Psoas muscle (tissue), 8 donors: ENCODE results near the gene KLRC3. TPM values are rescaled to one million over a fixed set of nuclear protein-coding genes. Genes with fewer than 3 reads are reported as not detected.
"Not testable (repeated sequence)": the region's sequence is repeated elsewhere in the genome, so short reads cannot be mapped to it uniquely, and the experiment has no call there.

ENCODE experiments used
- ATAC-seq, 4 donors: fragments of 200-7000 bp; cut with Tn5 transposase; one replicate each; pipeline ENCODE4 v1.9.1; 2020; ENCODE audit warnings: moderate library complexity in 3 of 4, mild to moderate bottlenecking in 2 of 4
- DNase-seq, 2 donors: peaks; one replicate each; pipeline ENCODE4 v3.0.0-alpha.2; 2020
- H3K27ac ChIP-seq: fragments of 200-600 bp; one replicate; pipeline ENCODE4 v1.8.0; 2022
- H3K27me3 ChIP-seq, 3 donors: fragments of 200-600 bp in 1 of 3; one replicate each; pipeline versions ENCODE4 v1.6.1 to v1.8.0; 2013 to 2022; ENCODE audit warnings: low read length in 2 of 3, mild to moderate bottlenecking in 2 of 3, moderate library complexity in 1 of 3; ENCODE audit not compliant: insufficient read depth in 3 of 3
- H3K36me3 ChIP-seq, 2 donors: fragments of 200-600 bp in 1 of 2; one replicate each; pipeline versions ENCODE4 v1.6.1 to v1.8.0; 2013 to 2022; ENCODE audit warnings: low read depth in 1 of 2, mild to moderate bottlenecking in 1 of 2, moderate library complexity in 1 of 2; ENCODE audit not compliant: insufficient read depth in 1 of 2
- H3K4me1 ChIP-seq: fragments of 200-600 bp; one replicate; pipeline ENCODE4 v1.8.0; 2022
- H3K4me3 ChIP-seq: fragments of 200-600 bp; one replicate; pipeline ENCODE4 v1.8.0; 2022; ENCODE audit warnings: mild to moderate bottlenecking
- H3K9me3 ChIP-seq: fragments of 200-600 bp; one replicate; pipeline ENCODE4 v1.8.0; 2022
- CTCF ChIP-seq: fragments of 200-600 bp; IDR thresholded peaks from one replicate; pipeline ENCODE4 v1.8.0; 2022; ENCODE audit warnings: antibody characterized with exemption
- WGBS, 3 donors: extraction: QIAGEN DNeasy Blood & Tissue Kit; methylation state at CpG; one replicate each; pipeline versions ENCODE4 v1.1.6 to v1.1.7; 2013; 5-methylcytosine and 5-hydroxymethylcytosine counted together
- intact Hi-C, 2 donors: fragments of 100-400 bp; cut with DNase I; formaldehyde crosslinking; loops; one replicate each; pipeline versions ENCODE4 v1.11.0 to v1.14.2; 2022
- polyA plus RNA-seq, 3 donors: library from polyadenylated mRNA; stranded (reverse); fragments of 200-250 nt; gene quantifications; one replicate each; pipeline ENCODE4 v1.2.3, GENCODE V29; 2013
- total RNA-seq, 4 donors: library from RNA; stranded (reverse); fragmentation: NEBNext Ultra II Directional in 2 of 4; extraction: Animal tissue kit (Norgen Biotek cat#: 25700) in 2 of 4; gene quantifications; one replicate each; pipeline versions ENCODE4 v1.2.1 to v1.2.4, GENCODE V29; 2021 to 2023
- donor health status: healthy with polysubstance abuse.
- donor health status: DM: no; HTN: no; CAD: no; lungs with moderate emphysema.
- donor health status: Bipolar disorder and iron deficiency.
- donor health status: healthy.
- donor health status: DM: yes; HTN: yes; CAD: no.
- donor health status: DM: no; HTN: no; CAD: no.
- donor health status: DM: no; HTN: no; CAD: no.
- donor health status: DM: yes; HTN: yes; CAD: no.

The KLRC3 gene
- total and polyA plus RNA-seq, 7 donors, result not detected

GRCh38 chr12:10397296-10397695 is 23.1 kb downstream of the KLRC3 start:
- intact Hi-C loops, result no loop called here
- Histone ChIP-seq H3K36me3 (no peaks in the 10 kb centered on the region), H3K4me3 (no peak overlapping the region), H3K4me1 (no peaks in the 10 kb centered on the region), H3K27me3 (no peaks in the 10 kb centered on the region), H3K27ac (no peak overlapping the region), H3K9me3 (no peaks in the 10 kb centered on the region)
- WGBS, 3 donors, result 38 to 72% (median 55%) methylated on average over 2 of the region's 2 CpGs
- TF ChIP-seq CTCF, result no peak
- ATAC-seq (no peak), DNase-seq (no peak)

GRCh38 chr12:10396176-10396575 is 24.2 kb downstream of the KLRC3 start:
- intact Hi-C loops, H3K36me3 ChIP-seq, H3K9me3 ChIP-seq, H3K4me1 ChIP-seq, DNase-seq, H3K27me3 ChIP-seq: not testable (repeated sequence)
- peak in 1 of 4 donors; percentile 21 for ATAC-seq
- peak overlapping the region; percentile 12 for H3K4me3 ChIP-seq
- WGBS, 3 donors, result 67 to 85% (median 77%) methylated on average over 15 of the region's 15 CpGs
- peak overlapping the region; percentile 34 for H3K27ac ChIP-seq

- Histone ChIP-seq H3K4me1 (no peaks in the 10 kb centered on the region), H3K36me3 (no peaks in the 10 kb centered on the region), H3K4me3 (peak overlapping the region; percentile 12), H3K27ac (peak overlapping the region; percentile 34), H3K9me3 (no peaks in the 10 kb centered on the region), H3K27me3 (no peaks in the 10 kb centered on the region)
- no peak for TF ChIP-seq CTCF
- 18 to 23% (median 21%) methylated on average over 6 of the region's 6 CpGs for WGBS, 3 donors
- DNase-seq, result peak in 1 of 2 donors; percentile 21
- intact Hi-C loops, result no loop called here
- ATAC-seq, result peak; percentile 61 to 73 (median 68)
Observed at GRCh38 chr12:10395390-10395998, 24.9 kb downstream of the KLRC3 start.

- WGBS, 3 donors, result 85 to 88% (median 87%) methylated on average over 11 of the region's 11 CpGs
- peak overlapping the region; percentile 34 for H3K27ac ChIP-seq
- H3K27me3 ChIP-seq, H3K4me3 ChIP-seq, H3K9me3 ChIP-seq, H3K4me1 ChIP-seq, intact Hi-C loops, DNase-seq, ATAC-seq, H3K36me3 ChIP-seq: not testable (repeated sequence)
Observed at GRCh38 chr12:10394531-10395152, 25.8 kb downstream of the KLRC3 start.

- H3K27me3 ChIP-seq, result no peaks in the 10 kb centered on the region
- no peak overlapping the region for H3K27ac ChIP-seq
- WGBS, 3 donors, result 53 to 66% (median 57%) methylated on average over 3 of the region's 3 CpGs
- intact Hi-C loops, result no loop called here
- DNase-seq, result no peak
- no peak for ATAC-seq
- no peaks in the 10 kb centered on the region for H3K9me3 ChIP-seq
- no peaks in the 10 kb centered on the region for H3K36me3 ChIP-seq
- no peak for TF ChIP-seq CTCF
- no peak overlapping the region for H3K4me3 ChIP-seq
- no peaks in the 10 kb centered on the region for H3K4me1 ChIP-seq
Observed at GRCh38 chr12:10393291-10393690, 27.1 kb downstream of the KLRC3 start.
